HEK293 (cell line): ENCODE data around the gene NDOR1.

Source experiments
- CTCF ChIA-PET: fragments of 350-600 bp; formaldehyde crosslinking; extraction: SDS; loops from one replicate; lab custom pipeline; 2021; ENCODE audit warnings: antibody characterized with exemption; lab: Yijun Ruan, JAX
- POLR2A ChIA-PET: fragments of 300-600 bp; formaldehyde crosslinking; extraction: SDS; loops from one replicate; lab custom pipeline; 2020; ENCODE audit warnings: antibody characterized with exemption, inconsistent platforms; lab: Yijun Ruan, JAX
- H3K27ac ChIP-seq: fragments of 200-500 bp; sonication (Bioruptor generic); 2 replicates; pipeline ENCODE4 v1.5.1; 2014; ENCODE audit warnings: low read depth, low read length, control low read depth, inconsistent platforms; ENCODE audit errors: extremely low read depth
- H3K36me3 ChIP-seq, 2 experiments: fragments of 200-500 bp in 1 of 2; sonication (Bioruptor generic) in 1 of 2; 1 replicate in 1 of 2; 2 replicates in 1 of 2; pipeline ENCODE4 v1.5.1; 2014 to 2017; ENCODE audit warnings: inconsistent platforms in 2 of 2, low read length in 2 of 2; ENCODE audit not compliant: control insufficient read depth in 2 of 2, insufficient read depth in 1 of 2
- H3K4me1 ChIP-seq: fragments of 200-500 bp; sonication (Bioruptor generic); 2 replicates; pipeline ENCODE4 v1.5.1; 2014; ENCODE audit warnings: mild to moderate bottlenecking, low read length, inconsistent platforms; ENCODE audit not compliant: control insufficient read depth, insufficient read depth
- H3K4me3 ChIP-seq: 2 replicates; pipeline ENCODE4 v1.5.1; 2011; ENCODE audit warnings: low read depth, mild to moderate bottlenecking, control low read depth, low read length, moderate library complexity
- H3K9me3 ChIP-seq: fragments of 200-500 bp; sonication (Bioruptor generic); 2 replicates; pipeline ENCODE4 v1.5.1; 2014; ENCODE audit warnings: low read depth, low read length, inconsistent platforms; ENCODE audit not compliant: control insufficient read depth, insufficient read depth
- BCL6B ChIP-seq: fragments of 450-650 bp; formaldehyde crosslinking; IDR thresholded peaks from 2 replicates; pipeline ENCODE4 v1.5.1; 2017; ENCODE audit warnings: missing biosample characterization, missing genetic modification characterization
- KLF16 ChIP-seq: fragments of 450-650 bp; formaldehyde crosslinking; IDR thresholded peaks from 2 replicates; pipeline ENCODE4 v1.5.1; 2017; ENCODE audit warnings: missing biosample characterization, missing genetic modification characterization
- OVOL3 ChIP-seq: fragments of 450-650 bp; formaldehyde crosslinking; IDR thresholded peaks from 2 replicates; pipeline ENCODE4 v1.5.1; 2016; ENCODE audit warnings: missing biosample characterization, missing genetic modification characterization
- PRDM1 ChIP-seq: fragments of 450-650 bp; formaldehyde crosslinking; IDR thresholded peaks from 2 replicates; pipeline ENCODE4; 2016; ENCODE audit warnings: missing biosample characterization, missing genetic modification characterization
- SCRT1 ChIP-seq: fragments of 450-650 bp; formaldehyde crosslinking; IDR thresholded peaks from 2 replicates; pipeline ENCODE4 v1.5.1; 2016; ENCODE audit warnings: missing biosample characterization, missing genetic modification characterization, borderline replicate concordance
- WT1 ChIP-seq: fragments of 450-650 bp; formaldehyde crosslinking; IDR thresholded peaks from 2 replicates; pipeline ENCODE4 v1.5.1; 2016; ENCODE audit warnings: missing biosample characterization, missing genetic modification characterization
- ZBTB7A ChIP-seq: fragments of 450-650 bp; formaldehyde crosslinking; IDR thresholded peaks from 2 replicates; pipeline ENCODE4 v1.5.1; 2016; ENCODE audit warnings: low read depth, missing biosample characterization, missing genetic modification characterization
- ZFP69B ChIP-seq: fragments of 450-650 bp; formaldehyde crosslinking; IDR thresholded peaks from 2 replicates; pipeline ENCODE4 v1.5.1; 2016; ENCODE audit warnings: missing biosample characterization, missing genetic modification characterization
- ZNF133 ChIP-seq: fragments of 450-650 bp; formaldehyde crosslinking; IDR thresholded peaks from 2 replicates; pipeline ENCODE4 v1.5.1; 2016; ENCODE audit warnings: missing biosample characterization, missing genetic modification characterization
- ZNF221 ChIP-seq: fragments of 450-650 bp; formaldehyde crosslinking; IDR thresholded peaks from 2 replicates; pipeline ENCODE4 v1.5.1; 2017; ENCODE audit warnings: missing biosample characterization, missing genetic modification characterization, borderline replicate concordance
- ZNF274 ChIP-seq, 2 experiments: fragments of 200-500 bp in 1 of 2; fragments of 450-650 bp in 1 of 2; sonication (Bioruptor generic) in 1 of 2; formaldehyde crosslinking in 1 of 2; IDR thresholded peaks; 2 replicates each; pipeline versions ENCODE4 v1.5.1 to v1.6.1; 2014 to 2016; ENCODE audit warnings: borderline replicate concordance in 1 of 2, inconsistent platforms in 1 of 2, low read length in 1 of 2, missing biosample characterization in 1 of 2, missing genetic modification characterization in 1 of 2
- ZNF280C ChIP-seq: fragments of 450-650 bp; formaldehyde crosslinking; IDR thresholded peaks from 2 replicates; pipeline ENCODE4 v1.5.1; 2016; ENCODE audit warnings: missing biosample characterization, missing genetic modification characterization
- ZNF280D ChIP-seq: fragments of 450-650 bp; formaldehyde crosslinking; IDR thresholded peaks from 2 replicates; pipeline ENCODE4 v1.5.1; 2016; ENCODE audit warnings: missing biosample characterization, missing genetic modification characterization
- ZNF366 ChIP-seq: fragments of 450-650 bp; formaldehyde crosslinking; conservative IDR thresholded peaks from 2 replicates; pipeline ENCODE4 v1.5.1; 2016; ENCODE audit warnings: missing biosample characterization, missing genetic modification characterization
- ZNF549 ChIP-seq: fragments of 450-650 bp; IDR thresholded peaks from 2 replicates; pipeline ENCODE4 v1.5.1; 2018; ENCODE audit warnings: missing biosample characterization, missing genetic modification characterization, mild to moderate bottlenecking, inconsistent platforms, moderate library complexity
- ZNF658 ChIP-seq: fragments of 450-650 bp; formaldehyde crosslinking; IDR thresholded peaks from 2 replicates; pipeline ENCODE4; 2016; ENCODE audit warnings: missing biosample characterization, missing genetic modification characterization
- ZNF701 ChIP-seq: fragments of 450-650 bp; formaldehyde crosslinking; IDR thresholded peaks from 2 replicates; pipeline ENCODE4 v1.5.1; 2016; ENCODE audit warnings: missing biosample characterization, missing genetic modification characterization
- ZNF747 ChIP-seq: fragments of 450-650 bp; formaldehyde crosslinking; IDR thresholded peaks from 2 replicates; pipeline ENCODE4 v1.5.1; 2016; ENCODE audit warnings: missing biosample characterization, missing genetic modification characterization
- ZXDB ChIP-seq: fragments of 450-650 bp; formaldehyde crosslinking; IDR thresholded peaks from 2 replicates; pipeline ENCODE4 v1.5.1; 2016; ENCODE audit warnings: missing biosample characterization, missing genetic modification characterization
- TF ChIP-seq, protein P1 (sequence below): fragments of 450-650 bp; formaldehyde crosslinking; IDR thresholded peaks from 2 replicates; pipeline ENCODE4 v1.5.1; 2016; ENCODE audit warnings: missing biosample characterization, missing genetic modification characterization

NDOR1 gene

DNA sequence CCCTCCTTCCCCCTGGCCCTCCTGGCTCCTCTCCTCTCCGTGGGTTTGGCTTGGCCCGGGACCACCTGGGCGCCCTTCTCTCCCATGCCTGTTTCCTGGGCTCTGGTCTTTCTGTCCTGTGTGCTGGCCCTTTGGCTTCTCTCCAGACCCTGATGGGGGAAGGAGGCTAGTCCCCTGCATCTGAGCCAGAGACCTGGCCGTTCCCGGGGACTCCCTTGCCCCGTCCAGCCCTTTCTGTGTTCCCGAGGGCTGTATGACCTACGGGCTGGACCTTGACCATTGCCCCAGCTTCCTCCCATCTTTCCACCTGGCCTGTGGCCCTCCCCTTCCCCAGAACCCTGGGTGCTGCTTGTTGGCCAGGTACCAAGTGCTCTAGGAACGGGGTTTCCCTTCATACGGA, 58.0 kb downstream of the NDOR1 start:
- CTCF ChIA-PET = interaction anchor here (0.6 to 6.1 kb wide), 4 partner anchors 9 to 27 kb away, joined by 3 to 37 read pairs (median 4); no protein-coding TSS in a partner anchor
- H3K36me3 ChIP-seq = peaks cover 6 to 48% of the 10 kb centered on the region in 2 experiments; a peak in 2 of 3 replicates

More for the DNA sequence above, 58.0 kb downstream of the NDOR1 start:
- POLR2A ChIA-PET = interaction anchor here (1.0 to 10.1 kb wide), 2 partner anchors 22 to 40 kb away, joined by 3 to 103 read pairs; partner anchors contain the start of gene TUBB4B
- Histone ChIP-seq H3K9me3 (no peaks in the 10 kb centered on the region), H3K4me1 (no peaks in the 10 kb centered on the region), H3K27ac (no peak overlapping the region), H3K4me3 (no peak overlapping the region)
- TF ChIP-seq BCL6B = no peak
- no peak for TF ChIP-seq ZFP69B (tag by site-specific recombination)
- no peak for TF ChIP-seq OVOL3 (tag by site-specific recombination)
- no peak for TF ChIP-seq ZNF366 (tag by site-specific recombination)
- no peak for TF ChIP-seq ZNF274 (IDR thresholded peaks at IDR 0.05; ENCODE audit: low read length)
- TF ChIP-seq ZNF274 (tag by site-specific recombination; IDR thresholded peaks at IDR 0.05; ENCODE audit: borderline replicate concordance) = no peak
- no peak for TF ChIP-seq ZXDB (tag by site-specific recombination)
- no peak for TF ChIP-seq ZNF701
- TF ChIP-seq ZNF658 (tag by site-specific recombination) = no peak
- no peak for TF ChIP-seq ZNF280D
- no peak for TF ChIP-seq ZNF133
- TF ChIP-seq PRDM1 (tag by site-specific recombination) = no peak
- TF ChIP-seq ZBTB7A (tag by site-specific recombination) = no peak
- TF ChIP-seq, protein P1, sequence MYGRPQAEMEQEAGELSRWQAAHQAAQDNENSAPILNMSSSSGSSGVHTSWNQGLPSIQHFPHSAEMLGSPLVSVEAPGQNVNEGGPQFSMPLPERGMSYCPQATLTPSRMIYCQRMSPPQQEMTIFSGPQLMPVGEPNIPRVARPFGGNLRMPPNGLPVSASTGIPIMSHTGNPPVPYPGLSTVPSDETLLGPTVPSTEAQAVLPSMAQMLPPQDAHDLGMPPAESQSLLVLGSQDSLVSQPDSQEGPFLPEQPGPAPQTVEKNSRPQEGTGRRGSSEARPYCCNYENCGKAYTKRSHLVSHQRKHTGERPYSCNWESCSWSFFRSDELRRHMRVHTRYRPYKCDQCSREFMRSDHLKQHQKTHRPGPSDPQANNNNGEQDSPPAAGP (tag by site-specific recombination) = no peak
- TF ChIP-seq ZNF747 (tag by site-specific recombination) = no peak
- TF ChIP-seq ZNF221 (tag by site-specific recombination) = no peak
- TF ChIP-seq WT1 (tag by site-specific recombination) = no peak
- TF ChIP-seq SCRT1 (tag by site-specific recombination) = no peak
- no peak for TF ChIP-seq ZNF280C (tag by site-specific recombination)
- TF ChIP-seq KLF16 (tag by site-specific recombination) = no peak
- TF ChIP-seq ZNF549 (tag by site-specific recombination) = no peak
